H1 (cell line): ENCODE data around the gene ZNF516. TPM values are rescaled to one million over a fixed set of nuclear protein-coding genes. Genes with fewer than 3 reads are reported as not detected.

ENCODE experiments used
- CTCF ChIA-PET: fragments of 300-600 bp; sonication (Branson Sonifier 250); formaldehyde crosslinking; loops from one replicate; lab custom pipeline; 2021; ENCODE audit not compliant: partially characterized antibody; lab: Charles Lee
- POLR2A ChIA-PET: fragments of 300-600 bp; sonication (Branson Sonifier 250); formaldehyde crosslinking; loops from one replicate; lab custom pipeline; 2021; ENCODE audit warnings: inconsistent platforms; ENCODE audit not compliant: partially characterized antibody; lab: Charles Lee
- DNase-seq, 2 experiments: peaks; one replicate each; pipeline versions ENCODE4 v3.0.0 to v3.0.0-alpha.2; 2010 to 2022; ENCODE audit warnings: low spot score in 2 of 2, low read depth in 1 of 2, mixed read lengths in 1 of 2
- FAIRE-seq: peaks from 2 replicates; lab custom pipeline; 2011; peaks lifted over from hg19 to GRCh38; lab: Jason Lieb, UNC
- H2AFZ ChIP-seq: 2 replicates; pipeline ENCODE4 v1.8.1; 2012; ENCODE audit warnings: low read length, inconsistent platforms
- H2AK5ac ChIP-seq: 2 replicates; pipeline ENCODE4 v1.6.1; 2013; ENCODE audit warnings: low read depth, low read length
- H2BK120ac ChIP-seq: replicated peaks from 2 replicates; pipeline ENCODE3; 2013; ENCODE audit warnings: low read depth, low read length, inconsistent platforms
- H2BK12ac ChIP-seq: 2 replicates; pipeline ENCODE4 v1.6.1; 2013; ENCODE audit warnings: low read depth, low read length
- H2BK15ac ChIP-seq: 2 replicates; pipeline ENCODE4 v1.6.1; 2013; ENCODE audit warnings: low read length
- H2BK20ac ChIP-seq: 2 replicates; pipeline ENCODE4 v1.6.1; 2013; ENCODE audit warnings: low read length
- H2BK5ac ChIP-seq: 2 replicates; pipeline ENCODE4 v1.6.1; 2013; ENCODE audit warnings: low read depth, low read length
- H3K14ac ChIP-seq: 2 replicates; pipeline ENCODE4 v1.6.1; 2013; ENCODE audit warnings: inconsistent platforms; ENCODE audit not compliant: insufficient read length
- H3K18ac ChIP-seq: 2 replicates; pipeline ENCODE4 v1.6.1; 2013; ENCODE audit warnings: low read length; ENCODE audit errors: extremely low read depth
- H3K23ac ChIP-seq: 2 replicates; pipeline ENCODE4 v1.6.1; 2013; ENCODE audit warnings: inconsistent platforms; ENCODE audit not compliant: insufficient read length
- H3K23me2 ChIP-seq: 2 replicates; pipeline ENCODE4 v1.6.1; 2013; ENCODE audit warnings: low read depth, low read length
- H3K27ac ChIP-seq: 2 replicates; pipeline ENCODE4 v1.6.1; 2011; ENCODE audit warnings: low read depth, low read length, inconsistent platforms
- H3K27me3 ChIP-seq, 4 experiments: replicated peaks in 1 of 4; 1 replicate in 1 of 4; 2 replicates in 3 of 4; pipeline versions ENCODE4 v1.6.1 to v1.8.1; 2011 to 2013; ENCODE audit warnings: low read length in 3 of 4, mild to moderate bottlenecking in 3 of 4, inconsistent platforms in 2 of 4, mixed read lengths in 2 of 4, moderate library complexity in 1 of 4; ENCODE audit not compliant: control insufficient read depth in 3 of 4, insufficient read depth in 3 of 4; ENCODE audit errors: extremely low read depth in 1 of 4
- H3K36me3 ChIP-seq, 4 experiments: 2 replicates each; pipeline versions ENCODE4 v1.6.1 to v1.8.1; 2011 to 2013; ENCODE audit warnings: mild to moderate bottlenecking in 4 of 4, low read length in 3 of 4, moderate library complexity in 2 of 4, control low read depth in 1 of 4, inconsistent platforms in 1 of 4; ENCODE audit not compliant: insufficient read depth in 4 of 4, control insufficient read depth in 2 of 4
- H3K4ac ChIP-seq: replicated peaks from 2 replicates; pipeline ENCODE3; 2013; ENCODE audit warnings: low read length, low read depth, mixed read lengths, inconsistent platforms; ENCODE audit not compliant: insufficient read length
- H3K4me1 ChIP-seq, 4 experiments: replicated peaks in 1 of 4; 1 replicate in 1 of 4; 2 replicates in 3 of 4; pipeline versions ENCODE4 v1.6.1 to v1.8.1; 2011 to 2013; ENCODE audit warnings: low read length in 3 of 4, inconsistent platforms in 2 of 4, mixed read lengths in 1 of 4; ENCODE audit not compliant: insufficient read depth in 4 of 4, control insufficient read depth in 3 of 4
- H3K4me2 ChIP-seq, 2 experiments: 2 replicates each; pipeline versions ENCODE4 v1.6.1 to v1.8.1; 2011 to 2013; ENCODE audit warnings: low read depth in 2 of 2, low read length in 2 of 2, control low read depth in 1 of 2, inconsistent platforms in 1 of 2, mild to moderate bottlenecking in 1 of 2; ENCODE audit not compliant: insufficient read depth in 1 of 2
- H3K4me3 ChIP-seq, 4 experiments: fragments of 200-600, 300-600 bp in 1 of 4; sonication (generic), shearing (Covaris generic), sonication (Bioruptor Twin) in 1 of 4; 2 replicates each; pipeline versions ENCODE4 v1.5.1 to v1.8.1; 2011 to 2016; ENCODE audit warnings: low read length in 4 of 4, low read depth in 3 of 4, control low read depth in 2 of 4, inconsistent platforms in 2 of 4, mild to moderate bottlenecking in 2 of 4, mixed read lengths in 1 of 4, moderate library complexity in 1 of 4; ENCODE audit not compliant: insufficient read depth in 2 of 4; ENCODE audit errors: extremely low read depth in 1 of 4
- H3K56ac ChIP-seq: replicated peaks from 2 replicates; pipeline ENCODE3; 2013; ENCODE audit warnings: low read depth, mild to moderate bottlenecking, mixed read lengths, low read length, inconsistent platforms; ENCODE audit not compliant: insufficient read length
- H3K79me1 ChIP-seq: 2 replicates; pipeline ENCODE4 v1.6.1; 2013; ENCODE audit warnings: low read depth, low read length, control low read depth
- H3K79me2 ChIP-seq, 2 experiments: 2 replicates each; pipeline versions ENCODE4 v1.6.1 to v1.8.1; 2012 to 2013; ENCODE audit warnings: low read length in 2 of 2, mild to moderate bottlenecking in 2 of 2, inconsistent platforms in 1 of 2; ENCODE audit not compliant: insufficient read depth in 2 of 2, control insufficient read depth in 1 of 2
- H3K9ac ChIP-seq, 4 experiments: replicated peaks in 1 of 4; 1 replicate in 1 of 4; 2 replicates in 3 of 4; pipeline versions ENCODE4 v1.6.1 to v1.8.1; 2011 to 2013; ENCODE audit warnings: low read depth in 3 of 4, low read length in 3 of 4, control low read depth in 2 of 4, mild to moderate bottlenecking in 2 of 4, moderate library complexity in 2 of 4, inconsistent platforms in 1 of 4; ENCODE audit errors: extremely low read depth in 1 of 4
- H3K9me3 ChIP-seq, 2 experiments: 2 replicates each; pipeline versions ENCODE4 v1.6.1 to v1.8.1; 2012 to 2013; ENCODE audit warnings: mild to moderate bottlenecking in 2 of 2, moderate library complexity in 2 of 2, control low read depth in 1 of 2, inconsistent platforms in 1 of 2, low read depth in 1 of 2, low read length in 1 of 2, mixed read lengths in 1 of 2; ENCODE audit not compliant: insufficient read depth in 2 of 2
- H4K20me1 ChIP-seq, 2 experiments: replicated peaks in 1 of 2; 2 replicates each; pipeline versions ENCODE3 to v1.8.1; 2011 to 2013; ENCODE audit warnings: inconsistent platforms in 2 of 2, low read length in 2 of 2, mild to moderate bottlenecking in 1 of 2; ENCODE audit not compliant: insufficient read depth in 2 of 2, control insufficient read depth in 1 of 2
- H4K5ac ChIP-seq: 2 replicates; pipeline ENCODE4 v1.6.1; 2013; ENCODE audit warnings: low read length, low read depth, mixed read lengths, inconsistent platforms; ENCODE audit not compliant: insufficient read length
- H4K8ac ChIP-seq: 2 replicates; pipeline ENCODE4 v1.8.0; 2013; ENCODE audit warnings: mild to moderate bottlenecking, moderate library complexity, low read length, inconsistent platforms; ENCODE audit not compliant: insufficient read depth; ENCODE audit errors: extremely low read depth
- H4K91ac ChIP-seq: replicated peaks from 2 replicates; pipeline ENCODE3; 2013; ENCODE audit warnings: low read length, mixed read lengths, inconsistent platforms; ENCODE audit not compliant: insufficient read length
- CBX8 ChIP-seq: fragments of 300-800, 300-1000 bp; sonication (generic); IDR thresholded peaks from 2 replicates; pipeline ENCODE4 v1.7.1; 2016; ENCODE audit warnings: low read depth, low read length, borderline replicate concordance
- JUN ChIP-seq: IDR thresholded peaks from 2 replicates; pipeline ENCODE4 v1.6.1; 2011; ENCODE audit warnings: low read depth, mild to moderate bottlenecking, improper control_type of control experiment, low read length
- MAFK ChIP-seq: IDR thresholded peaks from 2 replicates; pipeline ENCODE4 v1.6.1; 2012; ENCODE audit warnings: low read depth, mild to moderate bottlenecking, improper control_type of control experiment, low read length
- YY1 ChIP-seq: IDR thresholded peaks from 2 replicates; pipeline ENCODE4 v1.6.1; 2011; ENCODE audit warnings: low read depth, mild to moderate bottlenecking, low read length
- WGBS, 2 experiments: shearing (Covaris generic) in 1 of 2; methylation state at CpG; one replicate each; pipeline versions ENCODE4 v1.1.6 to v1.1.7; 2013 to 2015; ENCODE audit warnings: low lambda C conversion rate in 2 of 2, mixed read lengths in 2 of 2, inconsistent platforms in 1 of 2, low coverage in 1 of 2, missing lambda C conversion rate in 1 of 2; ENCODE audit not compliant: insufficient replicate concordance in 2 of 2, insufficient coverage in 1 of 2, insufficient read length in 1 of 2; ENCODE audit errors: extremely low coverage in 1 of 2, missing lambda C conversion rate in 1 of 2; 5-methylcytosine and 5-hydroxymethylcytosine counted together
- polyA plus RNA-seq, 7 experiments: library from polyadenylated mRNA; depleted of rRNA in 3 of 7; stranded (reverse) in 5 of 7; unstranded in 2 of 7; fragments of >200 nt in 5 of 7; fragments of 200-250 nt in 2 of 7; gene quantifications; 1 replicate in 5 of 7; 2 replicates in 1 of 7; 4 replicates in 1 of 7; pipeline versions ENCODE4 v1.2.1 to v1.2.3, GENCODE V29; 2011 to 2013; ENCODE audit warnings: missing spikeins in 2 of 7, mixed read lengths in 2 of 7
- total RNA-seq: library from RNA; stranded (reverse); fragmentation: NEBNext Ultra II Directional; extraction: Animal tissue kit (Norgen Biotek cat#: 25700); gene quantifications from 2 replicates; pipeline ENCODE4 v1.2.1, GENCODE V29; 2021

ZNF516 gene
- total and polyA plus RNA-seq, 2 of the 8 experiments (the other 6 are each of a cell fraction or from before 2014, with no cell fraction given), result 7.3 to 17.0 TPM

DNA sequence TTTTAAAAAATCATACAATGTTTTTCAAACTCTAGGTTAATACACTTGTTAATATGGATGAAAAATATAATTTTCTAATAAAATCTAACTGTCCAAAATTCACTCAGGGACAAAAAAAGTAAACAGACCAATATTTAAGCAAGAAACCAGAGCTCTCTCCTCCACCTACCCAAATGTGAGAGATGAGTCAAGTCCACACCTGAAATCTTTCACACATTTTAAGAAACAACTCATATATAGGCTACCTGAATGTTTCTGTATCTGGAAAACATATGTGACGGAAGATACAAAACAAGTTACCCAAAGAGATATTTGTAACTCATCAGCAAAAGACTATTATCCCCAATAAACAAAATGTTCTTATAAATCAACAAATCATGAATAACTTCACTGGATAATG, 20.2 kb downstream of the ZNF516 start:
- Histone ChIP-seq H3K9me3 (no peaks in the 10 kb centered on the region), H4K91ac (no peak overlapping the region), H4K20me1 (peaks cover 0 to 4% of the 10 kb centered on the region in 2 experiments), H3K56ac (no peak overlapping the region), H3K79me2 (peaks cover 0 to 34% of the 10 kb centered on the region in 2 experiments; a peak in 3 of 4 replicates), H2BK120ac (no peak overlapping the region), H3K36me3 (no peaks in the 10 kb centered on the region), H3K23me2 (no peaks in the 10 kb centered on the region), H3K9ac (no peak overlapping the region), H2AK5ac (no peak overlapping the region), H3K18ac (no peak overlapping the region), H3K14ac (no peak overlapping the region), H2BK20ac (no peak overlapping the region), H3K4ac (no peak overlapping the region), H2BK15ac (no peak overlapping the region), H3K79me1 (0 out of 2 replicates have a peak, but pooled peaks cover 5% of the 10 kb centered on the region), H2BK5ac (no peak overlapping the region), H3K23ac (no peak overlapping the region), H3K27me3 (no peaks in the 10 kb centered on the region), H3K4me2 (no peak overlapping the region), H3K27ac (no peak overlapping the region), H4K8ac (no peak overlapping the region), H3K4me3 (no peak overlapping the region), H4K5ac (no peak overlapping the region), H3K4me1 (no peaks in the 10 kb centered on the region), H2BK12ac (no peak overlapping the region), H2AFZ (no peak overlapping the region)
- POLR2A ChIA-PET, result no interaction called here
- 100% methylated on average over 1 of the region's 1 CpG; no CpG with 5 or more reads in 1 of the 2 experiments for WGBS, 2 experiments
- FAIRE-seq (no peak), DNase-seq (no peak)
- CTCF ChIA-PET, result interaction anchor here (1.0 to 1.6 kb wide), 5 partner anchors 9 to 235 kb away, joined by 3 to 4 read pairs (median 3); no protein-coding TSS in a partner anchor
- TF ChIP-seq YY1 (no peak), JUN (no peak), CBX8 (no peak), MAFK (no peak)
